Measurements from ENCODE around the gene CACNA1S. TPM values are rescaled to one million over a fixed set of nuclear protein-coding genes. Genes with fewer than 3 reads are reported as not detected.

Gene CACNA1S
- total and polyA plus RNA-seq, 8 donors = under 0.01 to 0.18 TPM; not detected in 6

- Histone ChIP-seq H3K4me3 (no peak overlapping the region), H3K4me1 (no peaks in the 10 kb centered on the region), H3K36me3 (peaks cover 0 to 72% (median 58%) of the 10 kb centered on the region in 4 donors), H3K27ac (no peak overlapping the region), H3K27me3 (no peaks in the 10 kb centered on the region), H3K9me3 (no peaks in the 10 kb centered on the region)
- TF ChIP-seq EP300 (IDR thresholded peaks at IDR 0.05) (no peak), CTCF (IDR thresholded peaks at IDR 0.05) (no peak), POLR2AphosphoS5 (IDR thresholded peaks at IDR 0.05) (no peak), POLR2A (IDR thresholded peaks at IDR 0.05) (no peak)
- DNase-seq = no peak
- intact Hi-C loops (cut with DNase I; ENCODE audit: low total_unique reads) = no loop called here
- WGBS, 5 donors = 62 to 73% (median 69%) methylated on average over 3 to 4 of the region's 4 CpGs
These were observed 119.7 kb downstream of the CACNA1S start for GRCh38 chr1:200992382-200993048.

GRCh38 chr1:200991097-200991614 lies 121.1 kb downstream of the CACNA1S start:
- intact Hi-C loops (cut with DNase I; ENCODE audit: low total_unique reads) = no loop called here
- Histone ChIP-seq H3K27me3 (no peaks in the 10 kb centered on the region), H3K27ac (no peak overlapping the region), H3K4me1 (no peaks in the 10 kb centered on the region), H3K36me3 (peaks cover 0 to 80% (median 62%) of the 10 kb centered on the region in 4 donors), H3K9me3 (no peaks in the 10 kb centered on the region), H3K4me3 (no peak overlapping the region)
- DNase-seq = peak in 1 of 2 donors; percentile 40
- TF ChIP-seq POLR2A (IDR thresholded peaks at IDR 0.05) (no peak), POLR2AphosphoS5 (IDR thresholded peaks at IDR 0.05) (no peak), CTCF (IDR thresholded peaks at IDR 0.05) (no peak), EP300 (IDR thresholded peaks at IDR 0.05) (no peak)
- WGBS, 5 donors = 78 to 91% (median 82%) methylated on average over 9 to 10 of the region's 10 CpGs

- peaks cover 0 to 70% (median 58%) of the 10 kb centered on the region in 4 donors for H3K36me3 ChIP-seq
- no peaks in the 10 kb centered on the region for H3K4me1 ChIP-seq
- TF ChIP-seq POLR2AphosphoS5 (IDR thresholded peaks at IDR 0.05) = no peak
- no peak for TF ChIP-seq POLR2A (IDR thresholded peaks at IDR 0.05)
- no peak for TF ChIP-seq EP300 (IDR thresholded peaks at IDR 0.05)
- TF ChIP-seq CTCF (IDR thresholded peaks at IDR 0.05) = no peak
- H3K4me3 ChIP-seq = no peak overlapping the region
- no peak for DNase-seq
- H3K27me3 ChIP-seq = no peaks in the 10 kb centered on the region
- intact Hi-C loops (cut with DNase I; ENCODE audit: low total_unique reads) = no loop called here
- no peaks in the 10 kb centered on the region for H3K9me3 ChIP-seq
- no peak overlapping the region for H3K27ac ChIP-seq
- 75 to 92% (median 88%) methylated on average over 9 of the region's 9 CpGs for WGBS, 5 donors
These were observed 122.1 kb downstream of the CACNA1S start for GRCh38 chr1:200990114-200990513.

Other genes starting within 250 kb of the CACNA1S start
- not detected for gene GPR25, start 239.4 kb downstream of the CACNA1S start, total RNA-seq
- 1 to 10 TPM in 1 of 3 donors, under 1 TPM in 2; 0.08 to 1.5 (median 0.75) TPM for gene GPR25, start 239.4 kb downstream of the CACNA1S start, polyA plus RNA-seq
- gene INAVA, start 217.5 kb downstream of the CACNA1S start, total RNA-seq = 100 to 1,000 TPM in 3 of 5 donors, 10 to 100 TPM in 2; 38.0 to 184 (median 102) TPM
- gene INAVA, start 217.5 kb downstream of the CACNA1S start, polyA plus RNA-seq = 10 to 100 TPM; 11.3 to 75.3 (median 28.2) TPM
- gene KIF21B, start 88.7 kb downstream of the CACNA1S start, total RNA-seq = 1 to 10 TPM; 2.0 to 8.8 (median 3.2) TPM
- gene KIF21B, start 88.7 kb downstream of the CACNA1S start, polyA plus RNA-seq = under 1 TPM; 0.30 to 0.68 (median 0.31) TPM
- gene ASCL5, start 14.8 kb upstream of the CACNA1S start, total RNA-seq = under 1 TPM in 1 of 5 donors, not detected in 4; 0.18 TPM
- under 1 TPM in 2 of 3 donors, not detected in 1; 0.10 to 0.19 TPM for gene ASCL5, start 14.8 kb upstream of the CACNA1S start, polyA plus RNA-seq
- 10 to 100 TPM; 21.7 to 51.8 (median 47.8) TPM for gene TMEM9, start 42.0 kb upstream of the CACNA1S start, total RNA-seq
- 10 to 100 TPM; 22.0 to 53.8 (median 48.1) TPM for gene TMEM9, start 42.0 kb upstream of the CACNA1S start, polyA plus RNA-seq
- under 1 TPM in 2 of 5 donors, not detected in 3; under 0.01 to 0.55 TPM for gene IGFN1, start 78.4 kb upstream of the CACNA1S start, total RNA-seq
- gene IGFN1, start 78.4 kb upstream of the CACNA1S start, polyA plus RNA-seq = under 1 TPM; under 0.01 to 0.15 (median 0.05) TPM
- 1 to 10 TPM in 1 of 5 donors, under 1 TPM in 3, not detected in 1; under 0.01 to 3.5 (median 0.40) TPM for gene PKP1, start 171.1 kb upstream of the CACNA1S start, total RNA-seq
- gene PKP1, start 171.1 kb upstream of the CACNA1S start, polyA plus RNA-seq = 10 to 100 TPM in 1 of 3 donors, under 1 TPM in 1, not detected in 1; 0.12 to 42.2 TPM